ENCODE data around the gene TMEM132D.

TMEM132D gene

DNA sequence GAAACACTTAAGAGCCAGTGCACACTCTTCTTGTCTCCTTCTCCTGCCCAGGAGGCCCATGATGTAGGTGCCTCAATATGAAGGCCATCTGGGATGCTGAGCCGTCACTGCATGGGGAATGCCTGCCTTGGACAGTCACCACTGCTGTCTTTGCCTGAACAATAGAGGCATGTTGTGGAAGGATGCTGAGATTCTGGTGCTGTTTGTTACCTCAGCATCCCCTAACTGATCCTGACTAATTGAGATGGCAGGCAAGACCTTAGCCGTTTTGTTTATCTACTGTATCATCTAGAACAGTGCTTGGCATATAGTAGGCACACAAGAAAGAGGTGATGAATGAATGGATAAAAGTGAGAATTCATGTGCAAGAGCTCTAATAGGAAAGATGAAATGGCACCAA lies 797.1 kb downstream of the TMEM132D start:
- H3K9ac ChIP-seq (ENCODE audit: low read depth in 1 of 2, low read length in 2 of 2): no peak overlapping the region
- peaks cover 0 to 5% of the 10 kb centered on the region in 2 donors for H3K9me3 ChIP-seq (ENCODE audit: control insufficient read depth in 2 of 2, low read length in 2 of 2)
- H3K27ac ChIP-seq (ENCODE audit: low read depth in 2 of 2, low read length in 2 of 2): no peak overlapping the region
- no peak overlapping the region for H3K4me3 ChIP-seq (ENCODE audit: low read length in 2 of 2)
- no peaks in the 10 kb centered on the region for H3K27me3 ChIP-seq (ENCODE audit: control insufficient read depth in 2 of 2, insufficient read depth in 2 of 2, low read length in 2 of 2)
- H3K4me1 ChIP-seq (ENCODE audit: control insufficient read depth in 2 of 2, insufficient read depth in 2 of 2, low read length in 2 of 2): no peaks in the 10 kb centered on the region
- H3K36me3 ChIP-seq (ENCODE audit: control insufficient read depth in 2 of 2, insufficient read depth in 2 of 2, low read length in 2 of 2): no peaks in the 10 kb centered on the region

DNA sequence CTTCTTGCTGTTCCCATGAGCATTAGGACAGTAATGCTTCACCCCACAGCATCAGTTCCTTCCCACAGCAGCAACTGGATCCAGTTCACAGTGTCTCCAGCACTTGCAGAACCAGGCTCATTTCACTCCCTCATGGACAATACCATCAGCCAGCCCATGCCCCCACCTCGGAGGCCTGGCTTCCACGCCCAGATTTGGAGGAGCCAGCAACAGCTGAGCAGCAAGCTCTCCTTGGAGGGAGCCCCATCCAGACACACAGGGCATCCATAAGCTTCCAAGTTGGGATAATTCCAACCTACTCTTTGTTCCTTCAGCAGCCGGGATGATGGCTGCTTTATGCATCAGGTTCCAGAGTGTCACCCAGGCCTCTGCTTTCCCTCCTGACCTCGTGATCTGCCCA lies 800.6 kb downstream of the TMEM132D start:
- no peak overlapping the region for H3K27ac ChIP-seq (ENCODE audit: low read depth in 2 of 2, low read length in 2 of 2)
- H3K4me1 ChIP-seq (ENCODE audit: control insufficient read depth in 2 of 2, insufficient read depth in 2 of 2, low read length in 2 of 2): no peaks in the 10 kb centered on the region
- H3K9ac ChIP-seq (ENCODE audit: low read depth in 1 of 2, low read length in 2 of 2): no peak overlapping the region
- peaks cover 0 to 3% of the 10 kb centered on the region in 2 donors for H3K9me3 ChIP-seq (ENCODE audit: control insufficient read depth in 2 of 2, low read length in 2 of 2)
- no peaks in the 10 kb centered on the region for H3K36me3 ChIP-seq (ENCODE audit: control insufficient read depth in 2 of 2, insufficient read depth in 2 of 2, low read length in 2 of 2)
- no peak overlapping the region for H3K4me3 ChIP-seq (ENCODE audit: low read length in 2 of 2)
- no peaks in the 10 kb centered on the region for H3K27me3 ChIP-seq (ENCODE audit: control insufficient read depth in 2 of 2, insufficient read depth in 2 of 2, low read length in 2 of 2)

- no peak overlapping the region for H3K4me3 ChIP-seq (ENCODE audit: low read length in 2 of 2)
- H3K36me3 ChIP-seq (ENCODE audit: control insufficient read depth in 2 of 2, insufficient read depth in 2 of 2, low read length in 2 of 2): no peaks in the 10 kb centered on the region
Measured at GRCh38 chr12:129102233-129102632, 801.6 kb downstream of the TMEM132D start.

GRCh38 chr12:129101816-129102215 lies 802.0 kb downstream of the TMEM132D start:
- H3K9ac ChIP-seq (ENCODE audit: low read depth in 1 of 2, low read length in 2 of 2): no peak overlapping the region
- no peaks in the 10 kb centered on the region for H3K4me1 ChIP-seq (ENCODE audit: control insufficient read depth in 2 of 2, insufficient read depth in 2 of 2, low read length in 2 of 2)
- peaks cover 0 to 3% of the 10 kb centered on the region in 2 donors for H3K9me3 ChIP-seq (ENCODE audit: control insufficient read depth in 2 of 2, low read length in 2 of 2)
- H3K27ac ChIP-seq (ENCODE audit: low read depth in 2 of 2, low read length in 2 of 2): no peak overlapping the region
- H3K27me3 ChIP-seq (ENCODE audit: control insufficient read depth in 2 of 2, insufficient read depth in 2 of 2, low read length in 2 of 2): no peaks in the 10 kb centered on the region
- H3K4me3 ChIP-seq (ENCODE audit: low read length in 2 of 2): no peak overlapping the region
- no peaks in the 10 kb centered on the region for H3K36me3 ChIP-seq (ENCODE audit: control insufficient read depth in 2 of 2, insufficient read depth in 2 of 2, low read length in 2 of 2)

More at GRCh38 chr12:129102233-129102632, 801.6 kb downstream of the TMEM132D start:
- peaks cover 0 to 3% of the 10 kb centered on the region in 2 donors for H3K9me3 ChIP-seq (ENCODE audit: control insufficient read depth in 2 of 2, low read length in 2 of 2)
- no peak overlapping the region for H3K27ac ChIP-seq (ENCODE audit: low read depth in 2 of 2, low read length in 2 of 2)
- no peaks in the 10 kb centered on the region for H3K27me3 ChIP-seq (ENCODE audit: control insufficient read depth in 2 of 2, insufficient read depth in 2 of 2, low read length in 2 of 2)
- H3K4me1 ChIP-seq (ENCODE audit: control insufficient read depth in 2 of 2, insufficient read depth in 2 of 2, low read length in 2 of 2): no peaks in the 10 kb centered on the region
- no peak overlapping the region for H3K9ac ChIP-seq (ENCODE audit: low read depth in 1 of 2, low read length in 2 of 2)

- H3K9ac ChIP-seq (ENCODE audit: low read depth in 1 of 2, low read length in 2 of 2): no peak overlapping the region
- H3K36me3 ChIP-seq (ENCODE audit: control insufficient read depth in 2 of 2, insufficient read depth in 2 of 2, low read length in 2 of 2): no peaks in the 10 kb centered on the region
- H3K27ac ChIP-seq (ENCODE audit: low read depth in 2 of 2, low read length in 2 of 2): no peak overlapping the region
- no peaks in the 10 kb centered on the region for H3K27me3 ChIP-seq (ENCODE audit: control insufficient read depth in 2 of 2, insufficient read depth in 2 of 2, low read length in 2 of 2)
- H3K9me3 ChIP-seq (ENCODE audit: control insufficient read depth in 2 of 2, low read length in 2 of 2): no peaks in the 10 kb centered on the region
- no peaks in the 10 kb centered on the region for H3K4me1 ChIP-seq (ENCODE audit: control insufficient read depth in 2 of 2, insufficient read depth in 2 of 2, low read length in 2 of 2)
- no peak overlapping the region for H3K4me3 ChIP-seq (ENCODE audit: low read length in 2 of 2)
Measured at GRCh38 chr12:129101404-129101803, 802.4 kb downstream of the TMEM132D start.

GRCh38 chr12:129097451-129097850 lies 806.4 kb downstream of the TMEM132D start:
- Histone ChIP-seq H3K27me3 (ENCODE audit: control insufficient read depth in 2 of 2, insufficient read depth in 2 of 2, low read length in 2 of 2) (no peaks in the 10 kb centered on the region), H3K36me3 (ENCODE audit: control insufficient read depth in 2 of 2, insufficient read depth in 2 of 2, low read length in 2 of 2) (no peaks in the 10 kb centered on the region), H3K9me3 (ENCODE audit: control insufficient read depth in 2 of 2, low read length in 2 of 2) (no peaks in the 10 kb centered on the region), H3K9ac (ENCODE audit: low read depth in 1 of 2, low read length in 2 of 2) (no peak overlapping the region), H3K27ac (ENCODE audit: low read depth in 2 of 2, low read length in 2 of 2) (no peak overlapping the region), H3K4me1 (ENCODE audit: control insufficient read depth in 2 of 2, insufficient read depth in 2 of 2, low read length in 2 of 2) (no peaks in the 10 kb centered on the region), H3K4me3 (ENCODE audit: low read length in 2 of 2) (no peak overlapping the region)

GRCh38 chr12:129096968-129097367 lies 806.9 kb downstream of the TMEM132D start:
- Histone ChIP-seq H3K27ac (ENCODE audit: low read depth in 2 of 2, low read length in 2 of 2) (no peak overlapping the region), H3K27me3 (ENCODE audit: control insufficient read depth in 2 of 2, insufficient read depth in 2 of 2, low read length in 2 of 2) (no peaks in the 10 kb centered on the region), H3K4me1 (ENCODE audit: control insufficient read depth in 2 of 2, insufficient read depth in 2 of 2, low read length in 2 of 2) (no peaks in the 10 kb centered on the region), H3K36me3 (ENCODE audit: control insufficient read depth in 2 of 2, insufficient read depth in 2 of 2, low read length in 2 of 2) (no peaks in the 10 kb centered on the region), H3K9ac (ENCODE audit: low read depth in 1 of 2, low read length in 2 of 2) (no peak overlapping the region), H3K9me3 (ENCODE audit: control insufficient read depth in 2 of 2, low read length in 2 of 2) (no peaks in the 10 kb centered on the region), H3K4me3 (ENCODE audit: low read length in 2 of 2) (no peak overlapping the region)

GRCh38 chr12:129096184-129096583 lies 807.6 kb downstream of the TMEM132D start:
- Histone ChIP-seq H3K4me1 (ENCODE audit: control insufficient read depth in 2 of 2, insufficient read depth in 2 of 2, low read length in 2 of 2) (no peaks in the 10 kb centered on the region), H3K27ac (ENCODE audit: low read depth in 2 of 2, low read length in 2 of 2) (no peak overlapping the region), H3K27me3 (ENCODE audit: control insufficient read depth in 2 of 2, insufficient read depth in 2 of 2, low read length in 2 of 2) (no peaks in the 10 kb centered on the region), H3K9ac (ENCODE audit: low read depth in 1 of 2, low read length in 2 of 2) (no peak overlapping the region), H3K9me3 (ENCODE audit: control insufficient read depth in 2 of 2, low read length in 2 of 2) (peaks cover 0 to 2% of the 10 kb centered on the region in 2 donors), H3K36me3 (ENCODE audit: control insufficient read depth in 2 of 2, insufficient read depth in 2 of 2, low read length in 2 of 2) (no peaks in the 10 kb centered on the region), H3K4me3 (ENCODE audit: low read length in 2 of 2) (no peak overlapping the region)

- Histone ChIP-seq H3K36me3 (ENCODE audit: control insufficient read depth in 2 of 2, insufficient read depth in 2 of 2, low read length in 2 of 2) (no peaks in the 10 kb centered on the region), H3K4me1 (ENCODE audit: control insufficient read depth in 2 of 2, insufficient read depth in 2 of 2, low read length in 2 of 2) (no peaks in the 10 kb centered on the region), H3K27me3 (ENCODE audit: control insufficient read depth in 2 of 2, insufficient read depth in 2 of 2, low read length in 2 of 2) (no peaks in the 10 kb centered on the region), H3K4me3 (ENCODE audit: low read length in 2 of 2) (no peak overlapping the region), H3K9me3 (ENCODE audit: control insufficient read depth in 2 of 2, low read length in 2 of 2) (peaks cover 0 to 2% of the 10 kb centered on the region in 2 donors), H3K9ac (ENCODE audit: low read depth in 1 of 2, low read length in 2 of 2) (no peak overlapping the region), H3K27ac (ENCODE audit: low read depth in 2 of 2, low read length in 2 of 2) (no peak overlapping the region)
Measured at GRCh38 chr12:129089576-129089975, 814.2 kb downstream of the TMEM132D start.

- H3K4me3 ChIP-seq (ENCODE audit: low read length in 2 of 2): no peak overlapping the region
- no peak overlapping the region for H3K9ac ChIP-seq (ENCODE audit: low read depth in 1 of 2, low read length in 2 of 2)
- no peaks in the 10 kb centered on the region for H3K9me3 ChIP-seq (ENCODE audit: control insufficient read depth in 2 of 2, low read length in 2 of 2)
- no peak overlapping the region for H3K27ac ChIP-seq (ENCODE audit: low read depth in 2 of 2, low read length in 2 of 2)
- no peaks in the 10 kb centered on the region for H3K36me3 ChIP-seq (ENCODE audit: control insufficient read depth in 2 of 2, insufficient read depth in 2 of 2, low read length in 2 of 2)
- no peaks in the 10 kb centered on the region for H3K4me1 ChIP-seq (ENCODE audit: control insufficient read depth in 2 of 2, insufficient read depth in 2 of 2, low read length in 2 of 2)
- no peaks in the 10 kb centered on the region for H3K27me3 ChIP-seq (ENCODE audit: control insufficient read depth in 2 of 2, insufficient read depth in 2 of 2, low read length in 2 of 2)
Measured at GRCh38 chr12:129084875-129085826, 818.7 kb downstream of the TMEM132D start.
